DND-41 (cell line): ENCODE results near the gene FBXW5.

Experiments used
- EZH2 ChIP-seq: IDR thresholded peaks from 3 replicates; pipeline ENCODE4 v1.6.1; 2012; ENCODE audit warnings: borderline replicate concordance, low read depth, mild to moderate bottlenecking, moderate library complexity, low read length, inconsistent platforms; ENCODE audit not compliant: severe bottlenecking
- TF ChIP-seq, protein P1 (sequence below): IDR thresholded peaks from 2 replicates; pipeline ENCODE4 v1.5.1; 2012; ENCODE audit warnings: borderline replicate concordance, low read length, moderate library complexity, mild to moderate bottlenecking; ENCODE audit not compliant: poor library complexity, severe bottlenecking; ENCODE audit errors: extremely low read depth

DNA sequence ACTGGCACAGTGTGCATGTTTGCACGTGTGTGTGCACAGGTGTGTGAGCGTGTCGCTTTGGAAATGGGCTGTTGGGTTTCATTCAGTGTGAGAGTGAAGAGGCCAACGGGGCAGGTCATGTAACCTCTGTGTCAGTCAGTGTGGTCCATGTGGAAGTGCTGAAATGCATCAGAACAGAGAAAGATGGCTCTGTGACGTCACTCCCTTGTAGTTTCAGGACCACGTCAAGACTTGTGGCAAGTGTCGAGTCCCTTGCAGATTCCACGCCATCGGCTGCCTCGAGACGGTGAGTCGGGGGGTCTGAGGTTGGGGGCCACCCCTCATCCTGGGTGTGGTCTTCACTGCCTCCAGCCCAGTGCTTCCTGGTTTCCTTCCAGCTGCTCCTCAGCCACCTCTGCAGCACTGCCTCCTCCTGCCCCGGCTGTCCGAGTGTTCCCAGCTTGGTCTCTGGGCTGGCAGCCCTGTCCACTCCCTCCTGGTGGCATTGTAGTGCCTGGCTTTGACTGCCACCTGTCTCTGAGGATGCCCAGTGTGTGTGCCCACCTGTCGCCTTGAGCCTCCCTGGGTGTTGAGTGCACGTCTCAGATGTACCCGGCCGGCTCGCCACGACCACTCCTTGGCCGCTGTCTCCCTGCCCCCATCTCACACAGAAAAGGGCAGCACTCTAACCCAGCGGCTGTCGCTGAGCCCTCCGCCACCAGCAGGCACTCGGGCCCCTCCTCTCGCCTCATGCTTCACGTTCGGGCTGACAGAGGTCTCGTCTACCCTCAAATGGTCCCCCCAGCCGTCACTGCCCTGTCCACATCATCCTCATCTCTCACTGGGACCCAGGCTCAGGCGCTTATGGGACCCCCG is 28.0 kb downstream of the FBXW5 start:
- TF ChIP-seq, protein P1, sequence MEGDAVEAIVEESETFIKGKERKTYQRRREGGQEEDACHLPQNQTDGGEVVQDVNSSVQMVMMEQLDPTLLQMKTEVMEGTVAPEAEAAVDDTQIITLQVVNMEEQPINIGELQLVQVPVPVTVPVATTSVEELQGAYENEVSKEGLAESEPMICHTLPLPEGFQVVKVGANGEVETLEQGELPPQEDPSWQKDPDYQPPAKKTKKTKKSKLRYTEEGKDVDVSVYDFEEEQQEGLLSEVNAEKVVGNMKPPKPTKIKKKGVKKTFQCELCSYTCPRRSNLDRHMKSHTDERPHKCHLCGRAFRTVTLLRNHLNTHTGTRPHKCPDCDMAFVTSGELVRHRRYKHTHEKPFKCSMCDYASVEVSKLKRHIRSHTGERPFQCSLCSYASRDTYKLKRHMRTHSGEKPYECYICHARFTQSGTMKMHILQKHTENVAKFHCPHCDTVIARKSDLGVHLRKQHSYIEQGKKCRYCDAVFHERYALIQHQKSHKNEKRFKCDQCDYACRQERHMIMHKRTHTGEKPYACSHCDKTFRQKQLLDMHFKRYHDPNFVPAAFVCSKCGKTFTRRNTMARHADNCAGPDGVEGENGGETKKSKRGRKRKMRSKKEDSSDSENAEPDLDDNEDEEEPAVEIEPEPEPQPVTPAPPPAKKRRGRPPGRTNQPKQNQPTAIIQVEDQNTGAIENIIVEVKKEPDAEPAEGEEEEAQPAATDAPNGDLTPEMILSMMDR: no peak
- TF ChIP-seq EZH2: no peak
